ENCODE data around the gene ZSWIM4. TPM values are rescaled to one million over a fixed set of nuclear protein-coding genes. Genes with fewer than 3 reads are reported as not detected.

ZSWIM4 gene
- total and polyA plus RNA-seq, 3 donors from 2014 or later, result 3.4 to 10.0 (median 4.7) TPM

DNA sequence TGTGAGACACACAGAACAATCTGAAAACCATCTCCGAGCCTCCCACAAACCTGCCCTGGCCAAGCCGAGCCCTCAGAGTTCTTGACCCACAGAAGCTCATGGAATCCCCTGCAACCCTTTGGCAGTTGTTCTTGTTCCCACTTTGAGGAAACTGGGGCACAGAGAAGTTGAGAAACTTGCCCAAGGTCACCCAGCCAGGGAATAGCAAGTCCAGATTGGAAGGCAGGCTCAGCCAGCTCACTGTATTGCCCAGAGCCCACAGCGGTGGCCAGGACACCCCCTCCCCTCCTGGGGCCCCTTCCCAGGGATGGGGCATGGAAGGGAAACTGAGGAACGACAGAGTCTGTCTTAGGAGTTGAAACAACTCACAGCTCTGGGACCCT is 1.8 kb downstream of the ZSWIM4 start:
- no peaks in the 10 kb centered on the region for H3K36me3 ChIP-seq (ENCODE audit: low read depth, missing control alignments)
- WGBS, 2 donors, result 56 to 71% methylated on average over 1 to 4 of the region's 4 CpGs
- H3K27me3 ChIP-seq, result no peaks in the 10 kb centered on the region
- no peak for TF ChIP-seq POLR2A (IDR thresholded peaks at IDR 0.05)
- TF ChIP-seq, protein P1, sequence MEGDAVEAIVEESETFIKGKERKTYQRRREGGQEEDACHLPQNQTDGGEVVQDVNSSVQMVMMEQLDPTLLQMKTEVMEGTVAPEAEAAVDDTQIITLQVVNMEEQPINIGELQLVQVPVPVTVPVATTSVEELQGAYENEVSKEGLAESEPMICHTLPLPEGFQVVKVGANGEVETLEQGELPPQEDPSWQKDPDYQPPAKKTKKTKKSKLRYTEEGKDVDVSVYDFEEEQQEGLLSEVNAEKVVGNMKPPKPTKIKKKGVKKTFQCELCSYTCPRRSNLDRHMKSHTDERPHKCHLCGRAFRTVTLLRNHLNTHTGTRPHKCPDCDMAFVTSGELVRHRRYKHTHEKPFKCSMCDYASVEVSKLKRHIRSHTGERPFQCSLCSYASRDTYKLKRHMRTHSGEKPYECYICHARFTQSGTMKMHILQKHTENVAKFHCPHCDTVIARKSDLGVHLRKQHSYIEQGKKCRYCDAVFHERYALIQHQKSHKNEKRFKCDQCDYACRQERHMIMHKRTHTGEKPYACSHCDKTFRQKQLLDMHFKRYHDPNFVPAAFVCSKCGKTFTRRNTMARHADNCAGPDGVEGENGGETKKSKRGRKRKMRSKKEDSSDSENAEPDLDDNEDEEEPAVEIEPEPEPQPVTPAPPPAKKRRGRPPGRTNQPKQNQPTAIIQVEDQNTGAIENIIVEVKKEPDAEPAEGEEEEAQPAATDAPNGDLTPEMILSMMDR (IDR thresholded peaks at IDR 0.05), result no peak
- H3K4me3 ChIP-seq, result no peak overlapping the region
- H3K4me1 ChIP-seq, result peaks cover 18% of the 10 kb centered on the region
- peak overlapping the region in 1 of 2 donors; percentile 89 for H3K27ac ChIP-seq
- intact Hi-C loops (cut with DNase I; ENCODE audit: low total_unique reads), result no loop called here
- DNase-seq, result no peak
- no peaks in the 10 kb centered on the region for H3K9me3 ChIP-seq

DNA sequence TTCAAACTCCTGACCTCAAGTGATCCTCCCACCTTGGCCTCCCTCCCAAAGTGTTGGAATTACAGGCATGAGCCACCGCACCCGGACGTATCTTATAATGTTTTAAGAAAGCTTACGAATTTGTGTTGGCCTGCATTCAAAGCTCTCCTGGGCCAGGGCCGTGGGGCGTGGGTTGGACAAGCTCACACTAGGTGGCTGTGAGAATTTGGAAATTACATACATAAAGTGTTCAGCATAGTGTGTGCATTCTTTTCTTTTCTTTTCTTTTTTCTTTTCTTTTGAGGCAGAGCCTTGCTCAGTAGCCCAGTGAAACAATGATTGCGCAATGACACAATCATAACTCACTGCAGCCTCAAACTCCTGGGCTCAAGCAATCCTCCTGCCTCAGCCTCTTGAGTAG is 2.6 kb downstream of the ZSWIM4 start:
- no peak for DNase-seq
- no peaks in the 10 kb centered on the region for H3K9me3 ChIP-seq
- H3K27me3 ChIP-seq, result no peaks in the 10 kb centered on the region
- no peak overlapping the region for H3K27ac ChIP-seq
- TF ChIP-seq, protein P1 (IDR thresholded peaks at IDR 0.05), result no peak
- no peak for TF ChIP-seq POLR2A (IDR thresholded peaks at IDR 0.05)
- peaks cover 18% of the 10 kb centered on the region for H3K4me1 ChIP-seq
- 55 to 80% methylated on average over 7 of the region's 7 CpGs for WGBS, 2 donors
- no peak overlapping the region for H3K4me3 ChIP-seq
- intact Hi-C loops (cut with DNase I; ENCODE audit: low total_unique reads), result no loop called here
- H3K36me3 ChIP-seq (ENCODE audit: low read depth, missing control alignments), result no peaks in the 10 kb centered on the region

DNA sequence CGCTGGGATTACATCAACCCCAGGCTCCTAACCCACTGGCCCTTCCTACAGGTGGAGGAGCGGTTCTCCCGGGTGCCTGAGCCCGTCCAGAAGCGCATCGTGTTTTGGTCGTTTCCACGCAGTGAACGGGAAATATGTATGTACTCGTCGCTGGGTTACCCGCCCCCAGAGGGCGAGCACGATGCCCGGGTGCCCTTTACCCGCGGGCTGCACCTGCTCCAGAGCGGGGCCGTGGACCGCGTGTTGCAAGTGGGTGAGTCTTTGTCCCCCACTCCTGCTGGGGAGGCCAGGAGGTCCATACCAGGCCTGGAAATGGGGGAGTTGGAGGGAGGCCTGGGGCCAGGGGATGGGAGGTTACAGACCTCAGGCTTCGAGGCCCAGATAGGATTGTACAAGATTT is 4.4 kb downstream of the ZSWIM4 start:
- Histone ChIP-seq H3K4me1 (peaks cover 18% of the 10 kb centered on the region), H3K9me3 (no peaks in the 10 kb centered on the region), H3K27ac (no peak overlapping the region), H3K36me3 (ENCODE audit: low read depth, missing control alignments) (no peaks in the 10 kb centered on the region), H3K27me3 (no peaks in the 10 kb centered on the region), H3K4me3 (no peak overlapping the region)
- TF ChIP-seq, protein P1 (IDR thresholded peaks at IDR 0.05), result no peak
- no peak for TF ChIP-seq POLR2A (IDR thresholded peaks at IDR 0.05)
- 72 to 84% methylated on average over 22 of the region's 22 CpGs for WGBS, 2 donors
- intact Hi-C loops (cut with DNase I; ENCODE audit: low total_unique reads), result no loop called here
- DNase-seq, result no peak

DNA sequence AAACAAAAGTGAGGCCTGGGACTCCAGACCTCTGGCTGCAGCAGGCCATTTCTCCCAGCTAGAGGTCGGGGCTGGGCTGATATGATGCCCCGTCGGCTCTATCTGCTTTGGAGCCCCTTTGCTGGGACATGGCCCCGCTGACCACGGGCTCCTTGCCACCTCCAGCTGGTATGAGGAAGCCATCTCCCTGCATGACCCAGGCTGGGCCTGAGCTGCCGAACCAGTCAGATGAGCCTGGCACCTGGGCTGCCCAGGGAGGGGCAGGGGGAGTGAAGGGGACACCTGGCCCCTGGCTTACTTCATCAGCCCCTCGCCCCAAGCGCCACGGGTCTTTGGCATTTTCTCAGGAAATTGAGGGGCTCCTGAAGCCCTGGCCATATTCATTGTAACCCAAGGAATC is 7.8 kb downstream of the ZSWIM4 start:
- no peak overlapping the region for H3K27ac ChIP-seq
- no peak for DNase-seq
- TF ChIP-seq, protein P1 (IDR thresholded peaks at IDR 0.05), result no peak
- no peak for TF ChIP-seq POLR2A (IDR thresholded peaks at IDR 0.05)
- no peaks in the 10 kb centered on the region for H3K9me3 ChIP-seq
- intact Hi-C loops (cut with DNase I; ENCODE audit: low total_unique reads), result no loop called here
- WGBS, 2 donors, result 89% methylated on average over 9 of the region's 9 CpGs
- H3K4me1 ChIP-seq, result no peaks in the 10 kb centered on the region
- no peaks in the 10 kb centered on the region for H3K36me3 ChIP-seq (ENCODE audit: low read depth, missing control alignments)
- H3K27me3 ChIP-seq, result no peaks in the 10 kb centered on the region
- H3K4me3 ChIP-seq, result no peak overlapping the region

- intact Hi-C loops (cut with DNase I; ENCODE audit: low total_unique reads), result no loop called here
- Histone ChIP-seq H3K27ac (no peak overlapping the region), H3K4me3 (no peak overlapping the region), H3K36me3 (ENCODE audit: low read depth, missing control alignments) (no peaks in the 10 kb centered on the region), H3K4me1 (no peaks in the 10 kb centered on the region), H3K9me3 (no peaks in the 10 kb centered on the region), H3K27me3 (no peaks in the 10 kb centered on the region)
- no peak for DNase-seq
- TF ChIP-seq, protein P1 (IDR thresholded peaks at IDR 0.05), result no peak
- TF ChIP-seq POLR2A (IDR thresholded peaks at IDR 0.05), result no peak
- WGBS, 2 donors, result 80% methylated on average over 31 to 35 of the region's 35 CpGs
These were observed 9.8 kb downstream of the ZSWIM4 start for GRCh38 chr19:13804830-13805683.
